HL-60/S4 treated with phorbol 12-myristate 13-acetate at 8.2 ng/mL for 4 days and 3 days (cell line): ENCODE measurements around the gene ANKS1A.
"Not testable (repeated sequence)": the region's sequence is repeated elsewhere in the genome, so short reads cannot be mapped to it uniquely, and the experiment has no call there.

ENCODE experiments used
- in situ Hi-C: fragments of 300-500 bp; cut with MboI; formaldehyde crosslinking; loops from 2 replicates; pipeline ENCODE4 v1.15.0; 2022; ENCODE audit warnings: low sequenced_read_pairs

ANKS1A gene

GRCh38 chr6:34984416-34984815, 95.4 kb downstream of the ANKS1A start:
- in situ Hi-C loops = loop anchor here (10.0 to 25.0 kb wide), 2 partner anchors 160 to 253 kb away; partner anchors contain the start of gene TCP11

DNA sequence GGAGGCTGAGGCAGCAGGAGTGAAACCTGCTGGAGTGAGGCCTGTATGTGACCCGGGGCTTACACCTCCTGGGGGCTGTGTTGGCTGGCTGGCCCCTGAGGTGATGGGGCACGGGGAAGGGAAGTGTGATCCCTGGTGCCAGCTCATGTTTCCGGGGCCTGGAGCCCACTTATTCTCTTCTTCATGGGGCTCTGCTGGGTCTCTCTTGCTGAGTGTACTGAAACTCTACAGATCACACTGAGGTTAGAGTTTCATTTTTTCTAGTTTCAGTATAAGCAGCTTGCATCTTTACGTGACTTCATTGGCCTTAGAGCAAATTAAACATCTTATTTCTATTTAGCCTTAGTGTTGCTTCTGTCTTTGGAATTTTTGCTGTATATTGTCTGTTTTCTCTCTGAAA, 96.2 kb downstream of the ANKS1A start:
- in situ Hi-C loops = loop anchor here (10.0 to 25.0 kb wide), 2 partner anchors 160 to 252 kb away; partner anchors contain the start of gene TCP11

- in situ Hi-C loops = loop anchor here (10.0 to 25.0 kb wide), 2 partner anchors 158 to 250 kb away; partner anchors contain the start of gene TCP11
Observed at GRCh38 chr6:34986845-34987246, 97.8 kb downstream of the ANKS1A start.

- in situ Hi-C loops = loop anchor here (10.0 to 25.0 kb wide), 2 partner anchors 157 to 250 kb away; partner anchors contain the start of gene TCP11
Observed at GRCh38 chr6:34987506-34987905, 98.5 kb downstream of the ANKS1A start.

- in situ Hi-C loops = loop anchor here (25.0 kb wide), 1 partner anchor 246 kb away; no protein-coding TSS in a partner anchor
Observed at GRCh38 chr6:34990971-34991560, 102.0 kb downstream of the ANKS1A start.

- in situ Hi-C loops = loop anchor here (25.0 kb wide), 1 partner anchor 245 kb away; no protein-coding TSS in a partner anchor
Observed at GRCh38 chr6:34992376-34992775, 103.3 kb downstream of the ANKS1A start.

DNA sequence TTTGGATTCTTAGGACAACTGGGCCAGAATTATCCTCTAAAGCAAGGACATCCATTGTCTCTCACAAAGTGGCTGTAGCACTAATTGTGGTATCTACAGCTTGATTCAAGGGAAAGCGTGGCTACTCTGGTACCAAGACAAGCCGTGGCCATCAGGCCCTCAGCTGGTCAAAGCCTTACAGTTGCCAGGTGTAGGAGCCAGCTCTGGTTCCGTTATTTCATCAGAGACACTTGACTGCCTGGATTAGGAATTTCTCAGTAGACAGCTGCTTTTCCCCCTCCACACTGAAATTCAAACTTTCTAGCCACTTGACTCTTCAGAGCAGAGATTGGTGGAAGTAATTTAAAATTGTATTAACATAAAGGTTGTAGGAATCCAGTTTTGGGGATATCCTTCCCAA, 104.2 kb downstream of the ANKS1A start:
- in situ Hi-C loops = loop anchor here (25.0 kb wide), 1 partner anchor 244 kb away; no protein-coding TSS in a partner anchor

DNA sequence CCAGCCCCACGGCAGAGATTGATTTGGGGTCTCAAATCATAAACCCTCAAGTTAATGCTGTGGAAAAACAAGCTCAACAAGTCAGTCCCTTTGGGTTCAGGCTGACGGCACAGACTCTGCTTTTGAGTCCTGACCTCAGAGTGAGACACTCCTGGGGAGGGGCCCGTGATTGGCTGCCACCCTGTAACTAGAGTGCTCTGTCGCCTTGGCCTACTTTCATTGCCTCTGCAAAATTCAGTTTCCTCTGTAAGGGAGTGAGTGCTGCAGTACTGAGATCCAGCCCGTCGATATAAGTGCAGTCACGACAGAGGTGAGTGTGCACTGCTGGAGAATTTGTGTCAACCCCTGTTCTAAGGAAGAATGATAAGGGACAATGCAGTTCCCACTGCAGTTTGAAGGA, 105.6 kb downstream of the ANKS1A start:
- in situ Hi-C loops = loop anchor here (25.0 kb wide), 1 partner anchor 243 kb away; no protein-coding TSS in a partner anchor

- in situ Hi-C loops = loop anchor here (25.0 kb wide), 1 partner anchor 239 kb away; no protein-coding TSS in a partner anchor
Observed at GRCh38 chr6:34998417-34998816, 109.4 kb downstream of the ANKS1A start.

- in situ Hi-C loops = loop anchor here (25.0 kb wide), 1 partner anchor 238 kb away; no protein-coding TSS in a partner anchor
Observed at GRCh38 chr6:34999153-34999552, 110.1 kb downstream of the ANKS1A start.

DNA sequence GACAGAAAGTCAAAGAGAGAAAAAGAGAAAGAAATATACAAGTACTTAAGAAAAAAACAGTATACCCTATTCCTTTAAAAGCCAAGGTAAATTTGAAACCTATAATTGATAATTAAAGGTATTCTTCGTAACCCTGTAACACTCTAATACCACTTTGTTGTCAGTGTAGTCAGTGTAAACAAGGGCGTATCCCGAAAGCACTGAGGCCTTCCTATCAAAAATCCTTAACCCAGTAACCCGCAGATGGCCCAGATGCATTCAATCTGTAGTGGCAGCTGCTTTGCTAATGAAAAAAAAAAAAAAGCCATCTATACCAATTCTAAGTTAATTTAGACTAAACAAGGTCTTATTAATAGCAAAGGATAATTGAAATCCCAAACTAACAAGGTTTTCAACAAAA, 110.9 kb downstream of the ANKS1A start:
- in situ Hi-C loops = loop anchor here (25.0 kb wide), 1 partner anchor 237 kb away; no protein-coding TSS in a partner anchor

- in situ Hi-C loops = not testable (repeated sequence)
Observed at GRCh38 chr6:35001349-35001748, 112.3 kb downstream of the ANKS1A start.

DNA sequence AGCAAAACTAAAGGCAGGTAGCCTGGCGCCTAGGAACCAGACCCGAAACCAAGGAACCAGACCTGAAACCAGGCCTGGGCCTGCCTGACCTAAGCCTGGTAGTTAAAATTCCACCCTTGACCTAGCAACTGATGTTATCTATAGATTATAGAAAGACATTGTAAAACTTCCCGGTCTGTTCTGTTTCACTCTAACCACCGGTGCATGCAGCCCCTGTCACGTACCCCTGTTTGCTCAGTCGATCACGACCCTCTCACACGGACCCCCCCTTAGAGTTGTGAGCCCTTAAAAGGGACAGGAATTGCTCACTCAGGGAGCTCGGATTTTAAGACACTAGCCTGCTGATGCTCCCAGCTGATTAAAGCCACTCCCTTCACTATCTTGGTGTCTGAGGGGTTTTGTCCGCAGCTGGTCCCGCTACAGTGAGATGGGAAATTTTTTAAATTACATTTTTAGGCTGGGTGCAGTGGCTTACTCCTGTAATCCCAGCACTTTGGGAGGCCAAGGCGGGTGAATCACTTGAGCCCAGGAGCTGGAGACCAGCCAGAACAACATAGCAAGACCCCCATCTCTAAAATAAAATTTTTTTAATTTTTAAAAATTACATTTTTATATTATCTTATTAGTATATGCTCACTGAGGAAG, 115.0 kb downstream of the ANKS1A start:
- in situ Hi-C loops = not testable (repeated sequence)

DNA sequence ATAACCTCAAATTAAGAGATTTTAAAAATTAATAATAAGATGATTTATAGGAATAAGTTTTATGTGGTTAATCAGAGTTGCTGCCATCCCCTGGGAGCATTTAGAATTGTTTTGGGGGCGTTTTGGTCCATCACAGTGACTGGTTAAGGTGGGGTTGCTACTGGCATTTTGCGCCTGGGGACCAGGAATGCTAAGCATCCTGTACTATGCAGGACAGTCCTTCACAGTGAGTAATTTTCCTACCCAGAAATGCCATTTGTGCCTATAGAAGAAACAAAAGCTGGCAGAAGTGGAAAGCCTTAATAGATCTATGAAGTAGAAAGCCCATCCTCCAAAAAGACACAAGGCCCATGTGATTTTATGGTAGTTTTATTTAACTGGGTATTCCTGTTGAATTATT, 118.0 kb downstream of the ANKS1A start:
- in situ Hi-C loops = no loop called here

- in situ Hi-C loops = no loop called here
Observed at GRCh38 chr6:35008858-35009257, 119.8 kb downstream of the ANKS1A start.

DNA sequence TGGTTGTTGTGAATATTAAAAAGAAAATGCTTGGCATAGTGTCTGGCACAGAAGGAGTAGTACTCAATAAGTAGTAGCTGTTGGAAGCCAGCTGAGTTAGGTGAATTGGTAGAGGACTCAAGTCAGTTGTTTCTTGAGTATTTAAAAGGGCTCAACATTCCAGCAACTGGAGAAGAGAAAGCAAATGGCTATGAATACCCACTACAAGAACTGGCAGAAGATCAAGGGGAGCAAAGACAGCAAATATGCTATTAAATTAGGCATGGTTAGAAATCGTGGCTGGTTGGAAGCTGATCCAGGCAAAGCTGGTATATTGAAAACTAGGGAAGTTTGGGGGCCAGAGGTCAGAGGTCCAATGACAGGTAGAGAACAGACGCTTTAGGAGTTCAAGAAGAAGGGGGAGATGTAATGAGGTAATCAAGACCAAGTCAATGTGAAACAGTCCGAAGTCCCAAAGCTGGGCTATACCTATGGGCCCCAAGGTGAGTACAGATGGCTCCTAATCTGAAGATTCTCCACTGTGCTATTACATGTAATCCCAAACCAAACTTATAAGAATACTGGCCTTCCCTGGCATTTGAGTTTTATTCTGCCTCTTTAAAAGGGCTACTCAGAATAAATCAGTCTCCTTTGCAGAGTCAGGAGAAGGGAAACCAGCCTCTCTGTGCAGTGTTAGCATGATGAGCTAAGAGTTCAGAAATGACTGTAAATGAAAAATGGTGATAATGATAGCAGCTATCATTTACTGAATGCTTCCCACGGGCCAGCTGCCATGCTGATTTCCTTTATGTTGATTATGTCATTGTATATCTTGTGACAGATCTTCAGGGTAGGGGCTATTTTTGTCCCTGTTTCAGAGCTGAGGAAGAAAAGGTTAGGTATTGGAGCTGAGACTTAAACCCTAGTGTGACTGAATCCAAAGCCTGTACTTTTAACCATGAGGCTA, 122.3 kb downstream of the ANKS1A start:
- in situ Hi-C loops = no loop called here

DNA sequence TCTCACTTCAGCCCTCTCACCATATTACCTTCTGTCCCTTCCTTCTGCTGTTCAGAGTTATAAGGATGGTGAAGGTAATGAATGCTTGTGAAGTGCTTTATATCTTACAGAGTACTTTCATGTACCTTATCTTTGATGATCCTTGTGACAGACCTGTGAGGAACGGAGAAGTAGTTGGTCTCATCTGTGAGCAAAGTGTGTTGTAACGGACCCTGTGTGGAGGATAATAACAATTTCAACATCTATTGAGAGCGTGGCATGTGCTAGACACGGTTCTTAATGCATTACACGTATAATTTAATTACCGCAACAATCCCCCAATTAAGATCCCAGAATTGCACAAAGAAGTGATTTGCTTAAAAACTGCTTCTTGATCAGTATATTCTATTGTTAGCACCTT, 124.6 kb downstream of the ANKS1A start:
- in situ Hi-C loops = no loop called here

DNA sequence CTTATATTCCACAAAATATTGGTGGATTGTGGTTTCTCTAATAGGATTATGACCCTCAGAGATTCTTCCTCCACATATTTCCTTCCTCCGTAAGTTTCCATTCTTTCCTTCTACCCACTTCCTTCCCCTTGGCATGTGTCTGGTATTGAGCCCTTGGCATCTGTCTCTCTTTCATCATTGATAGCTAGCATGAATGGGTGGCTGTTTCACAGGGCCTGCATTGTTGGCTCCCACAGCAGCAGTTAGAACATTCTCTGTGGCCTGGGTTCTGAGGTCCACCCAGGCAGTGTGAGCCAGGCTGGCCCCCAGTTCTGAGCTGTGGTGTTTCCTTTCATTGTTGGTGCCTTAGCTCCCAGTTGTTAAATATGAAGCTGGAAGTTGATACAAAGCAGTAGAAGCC, 125.3 kb downstream of the ANKS1A start:
- in situ Hi-C loops = no loop called here

- in situ Hi-C loops = no loop called here
Observed at GRCh38 chr6:35014786-35015185, 125.7 kb downstream of the ANKS1A start.

DNA sequence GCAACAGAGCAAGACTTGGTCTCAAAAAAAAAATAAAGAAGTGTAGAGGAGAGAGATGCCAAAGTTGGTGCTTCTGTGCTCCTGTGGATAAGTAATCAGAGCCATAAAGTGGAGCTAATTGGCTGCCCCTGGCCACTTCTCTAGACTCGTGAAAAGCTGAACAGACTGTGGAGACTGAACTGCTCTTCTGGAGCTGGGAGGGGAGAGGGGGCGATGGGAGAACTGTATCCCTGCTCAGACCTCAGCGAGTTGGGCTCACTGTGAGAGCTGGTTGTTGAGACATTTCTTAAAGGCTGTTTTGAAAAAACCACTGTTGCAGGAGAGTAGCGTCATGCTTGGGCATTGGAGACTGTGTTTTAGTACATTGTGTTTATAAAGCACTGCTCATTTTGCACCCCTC, 126.4 kb downstream of the ANKS1A start:
- in situ Hi-C loops = no loop called here

DNA sequence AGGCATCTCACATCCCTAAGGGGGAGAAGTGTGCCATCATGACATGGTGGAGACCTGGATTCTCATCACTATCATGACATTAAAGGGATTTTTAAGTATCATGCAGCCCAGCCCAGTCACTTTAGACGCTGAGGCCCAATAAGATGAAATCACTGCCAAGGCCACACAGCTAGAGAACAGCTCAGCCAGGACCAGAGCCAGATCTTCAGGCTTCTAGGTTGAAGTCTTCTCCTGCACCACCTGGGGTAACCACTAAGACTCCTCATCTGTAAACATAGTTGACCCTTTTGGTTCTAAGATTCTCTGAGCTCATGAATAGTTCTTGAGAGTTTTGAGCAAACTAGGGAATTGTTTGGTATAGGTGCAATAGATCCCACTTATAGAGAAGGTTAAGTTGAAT, 126.9 kb downstream of the ANKS1A start:
- in situ Hi-C loops = no loop called here
